SHP77 treated with DMSO at 0.1 percent for 48 hours (cell line): ENCODE data around the gene MYBL2.
"Not testable (repeated sequence)": the region's sequence is repeated elsewhere in the genome, so short reads cannot be mapped to it uniquely, and the experiment has no call there.

Experiments used
- DNase-seq: peaks from one replicate; lab custom pipeline; 2025; lab: John Stamatoyannopoulos, UW

The MYBL2 gene

GRCh38 chr20:43666376-43667328 is at the start of gene MYBL2:
Gene MYBL2 (plus strand): TSS chr20:43667114. CDS start chr20:43667284, 170 bp downstream.
- no peak for DNase-seq

GRCh38 chr20:43631598-43631997 is 35.3 kb upstream of the MYBL2 start:
- DNase-seq: no peak

GRCh38 chr20:43636429-43636828 is 30.5 kb upstream of the MYBL2 start:
- no peak for DNase-seq

GRCh38 chr20:43642548-43642947 is 24.4 kb upstream of the MYBL2 start:
- DNase-seq: no peak

GRCh38 chr20:43650997-43651525 is 15.9 kb upstream of the MYBL2 start:
- no peak for DNase-seq

GRCh38 chr20:43651650-43652184 is 15.2 kb upstream of the MYBL2 start:
- not testable (repeated sequence) for DNase-seq

GRCh38 chr20:43653966-43654365 is 12.9 kb upstream of the MYBL2 start:
- no peak for DNase-seq

- not testable (repeated sequence) for DNase-seq
Observed at GRCh38 chr20:43655176-43655575, 11.7 kb upstream of the MYBL2 start.

GRCh38 chr20:43655937-43656336 is 11.0 kb upstream of the MYBL2 start:
- DNase-seq: no peak

- no peak for DNase-seq
Observed at GRCh38 chr20:43658069-43658722, 8.7 kb upstream of the MYBL2 start.

GRCh38 chr20:43658723-43659419 is 8.0 kb upstream of the MYBL2 start:
- no peak for DNase-seq

- no peak for DNase-seq
Observed at GRCh38 chr20:43662943-43663655, 3.8 kb upstream of the MYBL2 start.

- DNase-seq: no peak
Observed at GRCh38 chr20:43665466-43666176, 1.3 kb upstream of the MYBL2 start.

- no peak for DNase-seq
Observed at GRCh38 chr20:43667341-43668132, 623 bp downstream of the MYBL2 start.

- DNase-seq: no peak
Observed at GRCh38 chr20:43669332-43669731, 2.4 kb downstream of the MYBL2 start.

GRCh38 chr20:43670423-43670822 is 3.5 kb downstream of the MYBL2 start:
- no peak for DNase-seq

GRCh38 chr20:43676368-43676767 is 9.5 kb downstream of the MYBL2 start:
- DNase-seq: no peak

- DNase-seq: no peak
Observed at GRCh38 chr20:43680981-43681380, 14.1 kb downstream of the MYBL2 start.

- DNase-seq: no peak
Observed at GRCh38 chr20:43681468-43681942, 14.6 kb downstream of the MYBL2 start.

GRCh38 chr20:43681991-43682410 is 15.1 kb downstream of the MYBL2 start:
- no peak for DNase-seq
